Measurements from ENCODE around the gene SPAG16.

DNA sequence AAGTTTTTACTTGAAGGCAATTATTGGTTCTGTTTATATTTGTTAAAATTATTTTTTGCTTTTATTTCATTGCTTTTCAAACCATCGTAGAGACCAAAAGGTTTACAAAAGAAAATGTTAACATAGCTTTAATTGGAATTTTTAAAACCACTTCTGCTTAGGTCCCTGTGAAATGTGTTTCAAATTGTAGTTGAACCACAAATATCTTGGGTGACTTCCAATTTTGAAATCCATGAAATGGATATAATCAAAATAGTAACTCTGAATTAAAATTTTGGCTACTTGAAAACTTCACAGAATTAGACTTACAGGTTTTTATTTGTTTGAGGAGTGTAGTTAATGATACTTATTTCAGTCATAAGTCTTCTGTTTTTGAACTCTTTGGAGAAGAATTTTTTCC, 3.1 kb upstream of the SPAG16 start:
- TF ChIP-seq, protein P1, sequence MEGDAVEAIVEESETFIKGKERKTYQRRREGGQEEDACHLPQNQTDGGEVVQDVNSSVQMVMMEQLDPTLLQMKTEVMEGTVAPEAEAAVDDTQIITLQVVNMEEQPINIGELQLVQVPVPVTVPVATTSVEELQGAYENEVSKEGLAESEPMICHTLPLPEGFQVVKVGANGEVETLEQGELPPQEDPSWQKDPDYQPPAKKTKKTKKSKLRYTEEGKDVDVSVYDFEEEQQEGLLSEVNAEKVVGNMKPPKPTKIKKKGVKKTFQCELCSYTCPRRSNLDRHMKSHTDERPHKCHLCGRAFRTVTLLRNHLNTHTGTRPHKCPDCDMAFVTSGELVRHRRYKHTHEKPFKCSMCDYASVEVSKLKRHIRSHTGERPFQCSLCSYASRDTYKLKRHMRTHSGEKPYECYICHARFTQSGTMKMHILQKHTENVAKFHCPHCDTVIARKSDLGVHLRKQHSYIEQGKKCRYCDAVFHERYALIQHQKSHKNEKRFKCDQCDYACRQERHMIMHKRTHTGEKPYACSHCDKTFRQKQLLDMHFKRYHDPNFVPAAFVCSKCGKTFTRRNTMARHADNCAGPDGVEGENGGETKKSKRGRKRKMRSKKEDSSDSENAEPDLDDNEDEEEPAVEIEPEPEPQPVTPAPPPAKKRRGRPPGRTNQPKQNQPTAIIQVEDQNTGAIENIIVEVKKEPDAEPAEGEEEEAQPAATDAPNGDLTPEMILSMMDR (IDR thresholded peaks at IDR 0.05): no peak
- no peak for TF ChIP-seq POLR2A (IDR thresholded peaks at IDR 0.05)

Data from heart left ventricle (tissue), 13 donors.